Mucosa of rectum (tissue), 2 donors: ENCODE results near the gene OR5B21.

ENCODE experiments used
- H3K27ac ChIP-seq, 2 donors: one replicate each; pipeline ENCODE4 v1.7.0; 2013; ENCODE audit warnings: inconsistent platforms in 2 of 2, low read depth in 2 of 2, low read length in 2 of 2
- H3K27me3 ChIP-seq, 2 donors: one replicate each; pipeline ENCODE4 v1.7.0; 2013; ENCODE audit warnings: low read length in 2 of 2; ENCODE audit not compliant: control insufficient read depth in 2 of 2, insufficient read depth in 2 of 2
- H3K36me3 ChIP-seq, 2 donors: one replicate each; pipeline ENCODE4 v1.7.0; 2013; ENCODE audit warnings: low read length in 2 of 2; ENCODE audit not compliant: control insufficient read depth in 2 of 2, insufficient read depth in 2 of 2
- H3K4me1 ChIP-seq, 2 donors: one replicate each; pipeline ENCODE4 v1.7.0; 2013; ENCODE audit warnings: low read length in 2 of 2, mild to moderate bottlenecking in 1 of 2; ENCODE audit not compliant: control insufficient read depth in 2 of 2, insufficient read depth in 2 of 2
- H3K4me3 ChIP-seq, 2 donors: one replicate each; pipeline ENCODE4 v1.7.0; 2013; ENCODE audit warnings: low read length in 2 of 2
- H3K9ac ChIP-seq, 2 donors: one replicate each; pipeline ENCODE4 v1.7.0; 2013; ENCODE audit warnings: low read length in 2 of 2, low read depth in 1 of 2, mild to moderate bottlenecking in 1 of 2
- H3K9me3 ChIP-seq, 2 donors: one replicate each; pipeline ENCODE4 v1.7.0; 2013; ENCODE audit warnings: low read length in 2 of 2; ENCODE audit not compliant: control insufficient read depth in 2 of 2
- donor health status: healthy.
- donor health status: Normal muscosa, but diverticular disease.

The OR5B21 gene

DNA sequence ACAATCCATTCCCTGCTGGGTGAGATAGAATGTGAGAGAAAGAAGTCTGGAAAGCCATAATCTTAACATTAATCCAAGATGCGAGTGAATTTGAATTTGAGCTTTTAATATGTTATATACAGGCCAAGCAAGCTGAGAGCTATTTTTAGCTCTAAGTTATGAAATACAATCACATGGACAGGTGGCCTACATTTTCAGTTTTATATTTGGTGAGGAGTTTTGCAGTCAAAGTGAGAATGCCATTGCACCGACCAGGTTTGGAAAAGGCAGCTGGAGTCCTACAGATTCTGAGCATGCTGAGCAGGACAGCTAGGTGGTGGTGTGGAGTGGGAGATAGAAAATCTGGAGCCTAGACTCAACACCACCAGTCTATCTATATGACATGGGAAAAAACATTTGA, 12.0 kb downstream of the OR5B21 start:
- Histone ChIP-seq H3K4me1 (no peaks in the 10 kb centered on the region), H3K9ac (no peak overlapping the region), H3K27ac (no peak overlapping the region), H3K36me3 (no peaks in the 10 kb centered on the region), H3K4me3 (no peak overlapping the region), H3K27me3 (no peaks in the 10 kb centered on the region), H3K9me3 (no peaks in the 10 kb centered on the region)

DNA sequence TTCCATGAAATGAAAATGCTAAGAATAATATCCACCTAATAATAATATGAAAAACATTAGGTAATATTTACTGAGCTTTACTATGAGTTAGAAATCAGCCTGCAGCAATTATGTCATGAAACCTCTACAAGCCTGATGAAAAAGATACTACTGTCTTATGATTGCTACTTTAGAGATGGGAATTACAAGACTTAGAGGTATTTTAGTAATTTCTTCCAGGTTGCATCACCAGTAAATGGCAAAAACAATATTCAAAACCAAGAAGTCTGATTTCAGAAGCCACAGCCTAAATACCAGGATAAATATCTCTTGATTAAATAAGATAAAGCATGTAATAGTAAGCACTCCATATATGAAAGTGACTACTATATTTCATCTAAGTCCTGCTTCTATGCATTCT, 13.8 kb downstream of the OR5B21 start:
- Histone ChIP-seq H3K36me3 (no peaks in the 10 kb centered on the region), H3K9me3 (no peaks in the 10 kb centered on the region), H3K4me3 (no peak overlapping the region), H3K9ac (no peak overlapping the region), H3K4me1 (no peaks in the 10 kb centered on the region), H3K27me3 (no peaks in the 10 kb centered on the region), H3K27ac (no peak overlapping the region)

DNA sequence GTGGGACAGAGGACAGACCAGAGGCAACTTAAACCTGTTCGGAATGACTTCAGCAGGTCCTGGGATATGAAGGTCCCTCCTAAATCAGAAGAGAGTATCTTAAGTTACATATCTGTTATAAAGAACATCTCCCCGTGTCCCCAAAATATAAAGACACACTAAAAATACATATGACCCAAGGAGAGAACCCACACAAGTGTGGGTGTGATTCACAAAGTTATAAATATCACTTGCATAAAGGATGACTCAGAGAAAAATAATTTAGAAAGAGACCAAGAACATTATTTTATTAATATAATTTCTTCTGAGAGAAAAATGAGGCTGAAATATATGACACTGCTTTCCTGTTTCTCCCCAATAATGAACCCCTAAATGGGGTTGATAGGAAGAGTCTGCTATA, 14.2 kb downstream of the OR5B21 start:
- Histone ChIP-seq H3K27ac (no peak overlapping the region), H3K4me3 (no peak overlapping the region), H3K9me3 (no peaks in the 10 kb centered on the region), H3K27me3 (no peaks in the 10 kb centered on the region), H3K4me1 (no peaks in the 10 kb centered on the region), H3K9ac (no peak overlapping the region), H3K36me3 (no peaks in the 10 kb centered on the region)

DNA sequence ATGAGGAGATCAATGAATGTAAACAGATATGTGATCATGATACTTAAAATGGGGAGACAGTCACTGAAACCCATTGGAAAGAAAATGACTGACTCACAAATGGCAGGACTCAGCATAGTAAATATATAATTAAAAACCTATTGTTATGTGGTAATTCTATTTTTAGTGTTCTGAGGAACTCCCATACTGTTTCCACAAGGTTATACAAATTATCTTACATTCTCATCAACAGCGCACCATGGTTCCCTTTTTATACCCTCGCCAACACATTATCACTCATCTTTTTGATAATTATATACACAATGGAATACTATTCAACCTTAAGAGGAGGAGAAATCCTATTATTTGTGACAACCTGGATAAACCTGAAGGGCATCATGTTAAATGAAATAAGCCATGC, 17.1 kb downstream of the OR5B21 start:
- Histone ChIP-seq H3K27ac (no peak overlapping the region), H3K9me3 (no peaks in the 10 kb centered on the region), H3K9ac (no peak overlapping the region), H3K27me3 (no peaks in the 10 kb centered on the region), H3K36me3 (no peaks in the 10 kb centered on the region), H3K4me3 (no peak overlapping the region), H3K4me1 (no peaks in the 10 kb centered on the region)

GRCh38 chr11:58487170-58487569, 20.7 kb downstream of the OR5B21 start:
- no peak overlapping the region for H3K4me3 ChIP-seq
- H3K9me3 ChIP-seq: no peaks in the 10 kb centered on the region
- H3K27me3 ChIP-seq: no peaks in the 10 kb centered on the region
- no peaks in the 10 kb centered on the region for H3K4me1 ChIP-seq
- H3K36me3 ChIP-seq: no peaks in the 10 kb centered on the region
- no peak overlapping the region for H3K27ac ChIP-seq
- no peak overlapping the region for H3K9ac ChIP-seq

- H3K27me3 ChIP-seq: peaks cover 0 to under 1% of the 10 kb centered on the region in 2 donors
- H3K4me3 ChIP-seq: no peak overlapping the region
- no peaks in the 10 kb centered on the region for H3K4me1 ChIP-seq
- no peak overlapping the region for H3K9ac ChIP-seq
- H3K36me3 ChIP-seq: no peaks in the 10 kb centered on the region
- no peaks in the 10 kb centered on the region for H3K9me3 ChIP-seq
- no peak overlapping the region for H3K27ac ChIP-seq
These were observed 21.9 kb downstream of the OR5B21 start for GRCh38 chr11:58485961-58486360.

GRCh38 chr11:58471892-58472291, 36.0 kb downstream of the OR5B21 start:
- Histone ChIP-seq H3K4me1 (no peaks in the 10 kb centered on the region), H3K36me3 (no peaks in the 10 kb centered on the region), H3K27ac (no peak overlapping the region), H3K9ac (no peak overlapping the region), H3K9me3 (peaks cover 0 to 8% of the 10 kb centered on the region in 2 donors), H3K27me3 (no peaks in the 10 kb centered on the region), H3K4me3 (no peak overlapping the region)

GRCh38 chr11:58466293-58466692, 41.6 kb downstream of the OR5B21 start:
- Histone ChIP-seq H3K27me3 (no peaks in the 10 kb centered on the region), H3K4me1 (no peaks in the 10 kb centered on the region), H3K9me3 (peaks cover 0 to under 1% of the 10 kb centered on the region in 2 donors), H3K36me3 (no peaks in the 10 kb centered on the region), H3K4me3 (no peak overlapping the region), H3K9ac (no peak overlapping the region), H3K27ac (no peak overlapping the region)

- Histone ChIP-seq H3K9me3 (no peaks in the 10 kb centered on the region), H3K27ac (no peak overlapping the region), H3K36me3 (no peaks in the 10 kb centered on the region), H3K27me3 (no peaks in the 10 kb centered on the region), H3K9ac (no peak overlapping the region), H3K4me3 (no peak overlapping the region), H3K4me1 (no peaks in the 10 kb centered on the region)
These were observed 42.2 kb downstream of the OR5B21 start for GRCh38 chr11:58465690-58466089.
